ENCODE data around the gene GPR141.

The GPR141 gene, protein sequence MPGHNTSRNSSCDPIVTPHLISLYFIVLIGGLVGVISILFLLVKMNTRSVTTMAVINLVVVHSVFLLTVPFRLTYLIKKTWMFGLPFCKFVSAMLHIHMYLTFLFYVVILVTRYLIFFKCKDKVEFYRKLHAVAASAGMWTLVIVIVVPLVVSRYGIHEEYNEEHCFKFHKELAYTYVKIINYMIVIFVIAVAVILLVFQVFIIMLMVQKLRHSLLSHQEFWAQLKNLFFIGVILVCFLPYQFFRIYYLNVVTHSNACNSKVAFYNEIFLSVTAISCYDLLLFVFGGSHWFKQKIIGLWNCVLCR

DNA sequence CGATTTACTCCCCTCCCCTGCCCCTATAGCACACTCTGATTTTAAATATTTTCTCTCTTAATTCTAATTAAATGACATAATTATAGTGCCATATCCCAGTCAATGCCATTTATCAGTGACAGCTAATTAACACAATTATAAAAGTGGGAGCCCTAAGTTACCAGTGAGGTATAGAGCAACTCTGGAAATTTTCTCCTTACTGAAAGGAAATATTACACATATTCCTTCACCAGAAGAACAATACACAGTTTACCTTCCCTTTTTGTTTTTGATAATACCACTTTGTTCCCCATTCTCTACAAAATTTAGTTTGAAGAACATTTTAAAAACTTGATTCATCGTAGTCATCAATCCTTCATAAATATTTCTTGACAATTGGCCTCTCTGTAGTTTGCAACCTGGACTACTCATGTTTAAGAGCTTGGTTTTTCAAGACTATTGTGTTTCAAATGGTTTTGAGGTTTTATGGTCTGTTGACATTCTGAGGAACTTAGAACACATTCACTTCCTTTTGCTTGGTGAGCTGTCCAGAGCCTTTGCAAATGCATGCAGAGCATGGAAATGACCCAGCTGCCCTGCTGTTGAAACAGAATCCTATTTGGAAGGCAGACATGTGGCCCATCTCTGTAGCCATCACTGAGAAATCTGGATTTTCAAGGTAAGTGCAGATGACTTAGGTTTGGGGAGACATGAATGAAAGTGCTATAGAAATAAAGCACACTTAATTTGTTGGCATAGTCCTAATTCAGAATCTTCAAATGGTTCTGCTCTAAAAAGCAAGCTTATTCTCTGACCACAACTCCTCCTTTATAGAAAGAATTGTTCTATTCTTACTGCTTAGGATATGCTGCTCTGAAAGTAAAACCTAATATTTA is at the start of gene GPR141:
GPR141 (plus strand) TSS at position 521 of the 875 bp plus-strand sequence. CDS start 56,628 bp downstream, outside the sequence.
- peak; percentile 58 for DNase-seq

DNA sequence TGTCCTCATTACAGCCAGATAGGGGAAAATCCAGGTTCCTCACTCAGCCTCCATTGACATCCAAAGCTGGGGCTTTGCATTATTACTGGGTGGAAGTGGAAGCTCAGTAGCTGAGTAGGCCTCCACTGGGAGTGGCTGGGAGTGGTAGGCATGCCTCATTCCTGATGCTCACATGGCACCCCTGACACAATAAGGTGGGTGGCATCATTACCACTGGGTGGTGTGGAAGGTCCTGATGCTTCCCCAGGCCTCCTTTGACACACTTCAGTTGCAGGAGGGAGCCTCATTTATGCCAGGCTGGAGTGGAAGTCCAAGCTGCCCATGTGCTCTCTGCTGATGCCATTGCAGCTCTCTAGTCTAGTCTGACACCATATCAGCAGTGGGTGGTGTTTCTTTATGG is 48.2 kb upstream of the GPR141 start:
- DNase-seq = no peak

DNA sequence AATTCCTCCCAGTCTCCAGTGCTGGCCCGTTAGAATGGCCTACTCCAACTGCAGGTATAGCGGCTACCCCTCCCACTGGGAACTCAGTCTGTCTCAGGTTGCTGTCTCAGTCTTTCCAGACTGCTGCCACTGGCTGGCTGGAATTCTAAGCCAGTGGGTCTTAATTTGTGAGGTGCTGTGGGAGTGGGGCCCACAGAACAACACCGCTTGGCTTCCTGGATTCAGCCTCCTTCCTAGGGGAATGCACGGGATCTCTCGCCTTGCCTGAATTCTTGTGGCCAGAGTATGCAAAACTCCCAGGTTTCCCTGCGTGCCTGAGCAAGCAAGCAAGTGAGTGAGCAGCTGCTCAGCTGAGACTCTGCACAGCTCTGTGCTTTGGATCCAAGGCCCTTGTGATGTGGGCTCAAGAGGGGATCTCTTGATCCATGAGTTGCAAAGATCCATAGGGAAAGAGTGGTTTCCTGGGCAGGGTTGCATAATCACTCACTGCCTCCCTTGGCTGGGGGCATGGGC is 41.5 kb upstream of the GPR141 start:
- no peak for DNase-seq

DNA sequence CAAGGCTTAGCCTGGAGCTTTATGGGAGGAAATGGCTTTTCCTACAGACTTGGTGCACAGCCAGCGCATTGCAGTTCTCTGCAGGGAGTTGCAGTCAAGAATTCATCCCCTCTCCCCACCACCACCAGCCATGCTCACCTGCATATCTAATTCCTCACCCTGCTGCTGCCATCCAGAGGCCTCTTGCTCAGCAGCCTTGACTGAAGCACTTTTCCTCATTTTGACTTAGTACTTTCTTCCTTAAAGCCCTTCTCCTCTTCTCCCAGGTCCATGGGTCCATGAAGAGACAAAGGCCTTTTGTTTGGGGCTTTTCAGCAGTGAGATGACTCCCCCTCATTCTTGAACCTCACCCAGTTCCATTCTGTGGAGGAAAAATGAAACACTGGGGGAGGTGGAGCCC is 39.7 kb upstream of the GPR141 start:
- DNase-seq = peak; percentile 29

DNA sequence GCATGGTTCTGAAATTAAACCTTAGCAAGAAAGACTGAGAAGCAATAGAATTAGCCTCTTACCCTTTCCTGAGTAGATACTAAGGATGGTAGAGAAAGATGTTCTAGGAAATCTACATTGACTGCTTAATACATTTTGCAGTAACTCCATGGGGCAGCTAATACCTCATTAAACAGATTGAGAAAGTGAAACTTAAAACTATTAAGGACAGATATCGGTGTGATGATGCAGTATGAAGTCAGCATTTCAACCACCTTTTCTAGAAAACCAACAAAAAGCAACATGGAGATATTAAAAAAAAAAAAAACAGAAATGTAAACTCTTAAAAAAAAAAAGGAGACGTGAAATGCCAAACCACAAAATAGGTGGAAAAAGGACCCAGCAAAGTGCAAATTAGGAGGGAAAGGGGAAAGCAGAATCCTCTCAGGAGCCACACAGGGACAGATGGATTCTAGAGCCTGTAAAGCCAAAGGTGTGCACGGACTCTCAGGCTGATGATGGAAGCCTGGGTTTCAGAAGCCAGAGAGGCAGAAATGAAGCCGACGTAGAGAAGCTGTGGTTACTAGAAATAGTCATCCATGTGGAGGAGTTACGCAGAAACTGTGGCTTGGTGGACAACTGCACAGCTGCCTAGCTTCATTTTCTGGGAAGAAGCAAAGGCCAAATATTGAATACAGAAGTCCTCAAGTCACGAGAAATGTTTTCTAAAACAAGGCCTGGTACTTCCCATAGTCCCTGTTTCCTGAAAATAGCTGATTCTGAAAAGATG is 38.1 kb upstream of the GPR141 start:
- DNase-seq = peak; percentile 49

DNA sequence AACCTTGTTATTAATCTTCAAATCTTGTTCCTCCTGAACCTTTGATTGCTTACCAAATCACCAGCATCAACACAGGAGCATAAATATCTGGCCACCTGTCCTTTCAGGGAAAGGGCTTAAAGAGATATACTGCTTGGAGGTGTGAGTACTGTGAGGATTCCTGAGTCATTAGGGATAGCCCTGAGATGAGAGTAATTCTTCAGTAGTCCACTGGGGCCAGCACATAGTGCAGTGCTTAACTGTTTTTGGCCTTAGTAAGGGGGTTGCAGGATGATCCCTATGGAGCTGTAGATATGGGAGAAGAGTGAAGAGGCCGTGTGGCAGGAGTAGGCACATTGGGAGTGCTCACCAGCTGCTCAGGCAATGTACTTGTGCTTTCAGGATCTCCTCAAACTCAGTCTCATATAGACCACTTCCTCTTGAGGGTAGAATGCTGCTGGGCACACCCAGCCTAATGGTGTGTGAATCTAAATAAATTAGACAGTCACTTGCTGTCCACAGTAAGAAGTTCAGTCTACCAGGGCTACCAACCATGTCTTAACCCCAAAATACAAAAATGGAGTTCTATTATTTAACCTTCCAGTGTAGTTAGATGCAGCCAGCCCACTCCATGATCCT is 26.5 kb upstream of the GPR141 start:
- no peak for DNase-seq

DNA sequence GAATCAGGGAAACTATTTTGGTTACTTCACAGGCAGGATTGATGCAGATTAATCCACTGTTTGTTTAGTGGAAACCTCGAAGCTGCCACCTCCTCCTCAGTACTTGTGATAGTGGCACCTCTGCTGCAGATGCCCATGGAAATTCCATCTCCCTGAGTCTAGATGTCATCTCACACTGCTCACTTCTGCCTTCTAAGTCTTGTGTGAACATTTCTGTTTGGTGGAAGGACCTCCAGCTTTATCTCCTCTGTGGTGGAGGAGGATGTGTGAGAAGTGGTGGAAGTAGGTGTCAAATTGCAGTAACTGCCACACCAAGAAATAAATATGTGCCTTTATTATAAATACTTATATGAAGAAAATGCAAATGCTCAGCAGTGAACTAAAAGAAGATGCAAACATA is 25.8 kb upstream of the GPR141 start:
- DNase-seq = no peak

DNA sequence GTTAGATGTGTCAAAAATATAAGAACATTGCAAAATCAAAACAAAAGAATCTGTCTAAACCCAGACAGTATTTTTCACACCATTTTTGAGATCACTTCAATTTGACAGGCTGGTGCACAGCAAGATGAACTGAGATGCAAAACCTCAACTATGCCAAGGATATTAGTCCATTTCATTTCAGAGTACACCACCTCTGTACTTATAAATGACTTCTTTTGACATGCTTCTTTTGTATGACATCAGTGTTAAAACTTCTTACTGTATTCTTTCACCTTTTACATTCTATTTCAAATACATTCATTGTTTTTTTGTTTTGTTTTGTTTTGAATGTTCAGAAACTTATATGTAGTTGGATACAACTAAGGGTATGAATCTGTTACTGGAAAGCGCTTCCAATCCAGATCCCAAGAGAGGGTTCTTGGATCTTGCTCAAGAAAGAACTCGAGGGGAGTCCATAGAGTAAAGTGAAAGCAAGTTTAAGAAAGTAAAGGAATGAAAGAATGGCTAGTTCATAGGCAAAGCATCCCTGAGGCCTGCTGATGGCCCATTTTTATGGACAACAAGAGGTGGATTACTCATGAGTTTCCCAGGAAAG is 23.5 kb upstream of the GPR141 start:
- DNase-seq = no peak

DNA sequence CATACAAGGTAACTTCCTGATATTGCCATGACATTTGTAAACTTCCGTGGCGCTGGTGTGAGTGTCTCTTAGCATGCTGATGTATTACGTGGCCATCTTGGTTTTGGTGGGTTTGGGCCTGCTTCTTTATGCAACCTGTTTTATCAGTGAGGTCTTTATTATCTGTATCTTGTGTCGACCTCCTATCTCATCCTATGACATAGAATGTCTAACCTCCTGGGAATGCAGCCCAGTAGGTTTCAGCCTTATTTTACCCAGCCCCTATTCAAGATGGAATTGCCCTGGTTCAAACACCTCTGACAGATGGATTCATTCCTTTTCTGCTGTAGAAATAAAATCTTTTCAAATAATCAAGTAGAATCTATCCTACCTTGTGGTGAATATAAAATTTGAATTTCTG is 23.0 kb upstream of the GPR141 start:
- no peak for DNase-seq

DNA sequence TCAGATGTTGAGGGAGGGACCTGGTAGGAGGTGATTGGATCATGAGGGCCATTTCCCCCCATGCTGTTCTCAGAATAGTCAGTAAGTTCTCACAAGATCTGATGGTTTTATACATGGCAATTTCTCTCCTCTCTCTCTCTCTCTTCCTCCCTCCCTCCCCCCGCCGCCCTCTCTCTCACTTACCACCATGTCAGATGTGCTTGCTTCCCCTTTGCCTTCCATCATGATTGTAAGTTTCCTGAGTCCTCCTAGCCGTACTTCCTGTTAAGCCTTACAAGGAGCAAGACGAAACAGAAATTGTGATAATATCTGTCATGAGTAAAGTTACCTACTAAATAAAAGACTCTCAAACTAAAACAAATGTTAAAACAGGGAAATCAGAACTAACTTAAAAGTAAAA is 19.9 kb upstream of the GPR141 start:
- DNase-seq = peak; percentile 57

DNA sequence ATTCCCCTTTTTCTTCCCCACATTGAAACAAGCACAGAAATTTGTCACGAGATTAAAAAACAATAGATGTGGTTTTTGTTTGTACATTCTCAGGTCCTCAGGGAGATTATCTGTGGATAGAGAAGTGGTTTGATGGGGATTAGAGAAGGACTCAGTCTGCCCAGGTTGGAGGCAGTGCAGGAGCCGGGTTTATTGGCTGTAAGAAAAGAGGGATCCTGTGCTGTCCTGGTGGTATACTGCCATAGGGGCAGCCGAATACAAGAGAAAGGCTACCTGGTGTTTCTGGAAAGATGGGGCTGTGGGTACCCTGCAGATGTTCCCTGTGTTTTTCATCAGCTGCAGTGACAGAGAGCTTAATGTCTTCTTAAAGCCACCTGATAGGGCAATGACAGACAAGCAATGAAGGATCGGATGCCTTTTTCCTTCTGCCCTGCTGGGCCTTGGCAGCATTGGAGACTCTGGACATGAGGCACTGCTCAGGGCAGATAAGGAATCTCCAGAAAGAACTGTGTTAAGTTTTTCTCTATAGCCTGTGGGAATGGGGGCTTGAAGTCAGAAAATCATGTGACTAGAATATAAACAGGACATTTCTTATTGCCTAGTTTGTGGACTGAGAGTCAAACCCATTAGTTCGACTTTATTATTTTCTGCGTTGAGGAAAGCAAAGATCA is 18.1 kb upstream of the GPR141 start:
- no peak for DNase-seq

DNA sequence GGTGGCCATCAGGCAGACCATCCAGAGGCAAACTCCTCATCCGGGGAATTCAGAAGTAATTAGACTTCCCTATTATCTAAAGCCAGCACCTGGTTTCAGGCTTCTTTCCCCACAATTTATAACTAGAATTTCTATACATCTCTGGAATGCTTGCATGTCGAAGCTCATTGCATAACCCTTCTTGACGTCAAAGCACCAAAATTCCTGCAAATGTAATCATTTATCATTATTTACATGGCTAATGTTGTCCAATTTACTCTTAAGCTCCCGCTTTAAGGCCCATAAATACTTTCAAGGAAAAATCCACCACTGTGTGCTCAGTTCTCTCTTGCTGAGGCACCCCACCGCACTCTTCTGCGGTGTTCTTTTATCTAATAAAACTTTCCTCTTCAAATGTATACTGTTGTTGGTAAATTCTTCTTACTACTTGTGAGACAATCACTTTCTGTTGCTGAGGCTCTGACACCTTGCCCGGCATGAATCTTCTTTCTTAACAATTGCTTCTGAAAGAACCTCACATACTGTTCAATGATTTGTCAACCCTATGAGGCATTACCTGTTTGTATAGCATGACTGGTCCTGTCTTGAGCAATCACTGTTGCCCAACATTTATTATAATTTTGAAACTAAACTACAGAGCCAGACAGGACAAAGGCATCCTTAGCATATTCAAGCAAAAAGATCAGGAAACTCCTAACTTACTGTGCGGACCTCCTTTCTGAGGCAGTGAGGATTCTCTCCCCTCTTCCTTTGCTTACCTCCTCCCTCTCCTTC is 17.4 kb upstream of the GPR141 start:
- DNase-seq = no peak

DNA sequence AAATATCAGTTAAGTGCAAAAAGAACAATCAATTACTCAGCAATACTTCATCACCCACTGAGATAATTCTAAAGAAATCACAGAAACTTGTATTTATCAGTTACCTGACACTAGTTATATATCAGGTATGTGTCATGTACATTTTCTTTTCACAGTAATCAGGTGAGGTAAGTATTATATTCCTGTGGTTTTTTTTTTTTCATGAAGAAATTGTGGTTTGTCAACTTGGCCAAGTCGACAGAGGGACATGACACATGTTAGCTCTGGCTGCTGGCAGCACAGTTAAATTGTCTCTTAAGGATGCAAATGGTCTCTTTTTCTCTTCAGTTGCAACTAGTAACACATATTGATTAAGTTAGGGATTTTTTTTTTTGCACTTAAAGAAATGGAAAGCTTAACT is 13.7 kb upstream of the GPR141 start:
- no peak for DNase-seq

DNA sequence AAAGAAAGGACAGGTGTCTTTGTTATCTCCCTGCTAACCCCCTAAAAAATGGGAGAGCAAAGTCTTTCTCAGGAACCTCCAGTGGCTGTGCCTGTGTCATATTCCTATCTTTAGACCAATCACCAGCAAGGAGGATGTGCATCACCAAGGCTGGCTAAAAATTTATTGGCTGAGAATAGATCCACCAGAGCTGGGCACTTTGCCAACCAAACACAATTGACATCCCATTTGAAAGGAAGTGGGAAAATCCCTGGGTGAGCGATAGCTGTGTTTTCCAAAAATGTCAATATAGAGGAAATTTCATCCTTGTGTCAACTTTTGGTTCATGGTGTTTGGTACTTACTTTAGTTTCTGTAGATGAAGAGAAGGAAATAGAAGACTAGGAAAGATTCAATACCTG is 13.1 kb upstream of the GPR141 start:
- no peak for DNase-seq

DNA sequence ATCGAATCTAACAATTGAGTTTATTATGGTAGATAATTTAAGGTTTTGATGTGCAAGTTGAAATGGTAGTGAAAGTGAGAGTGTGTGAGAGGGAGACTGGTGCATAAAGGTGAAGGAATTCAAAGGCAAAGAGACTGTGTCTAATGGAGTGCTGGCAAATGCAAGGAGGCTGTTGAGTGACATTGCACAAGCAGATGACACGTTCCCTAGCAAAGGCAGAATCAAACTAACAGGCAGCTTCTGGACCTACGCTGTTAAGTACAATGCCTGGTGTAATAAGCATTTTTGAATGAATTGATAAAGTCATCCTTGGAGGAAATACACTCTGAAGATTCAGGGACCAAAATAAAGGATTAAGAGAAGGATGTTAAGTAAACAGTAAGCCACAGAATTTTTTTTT is 11.7 kb upstream of the GPR141 start:
- DNase-seq = no peak

DNA sequence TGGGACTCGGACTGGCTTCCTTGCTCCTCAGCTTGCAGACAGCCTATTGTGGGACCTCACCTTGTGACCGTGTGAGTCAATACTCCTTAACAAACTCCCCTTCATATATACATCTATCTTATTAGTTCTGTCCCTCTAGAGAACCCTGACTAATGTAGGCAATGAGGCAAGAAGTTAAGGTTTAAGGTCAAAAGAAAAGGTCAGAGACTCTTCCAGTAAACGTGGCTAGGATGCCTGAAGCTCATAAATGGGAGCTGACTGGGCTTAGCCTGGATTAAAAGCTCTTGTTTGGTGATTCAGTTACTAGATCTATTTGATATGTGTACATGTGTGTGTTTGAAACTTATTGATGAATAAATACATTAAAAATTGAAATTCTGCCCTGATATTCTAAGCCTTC is 10.6 kb upstream of the GPR141 start:
- no peak for DNase-seq

DNA sequence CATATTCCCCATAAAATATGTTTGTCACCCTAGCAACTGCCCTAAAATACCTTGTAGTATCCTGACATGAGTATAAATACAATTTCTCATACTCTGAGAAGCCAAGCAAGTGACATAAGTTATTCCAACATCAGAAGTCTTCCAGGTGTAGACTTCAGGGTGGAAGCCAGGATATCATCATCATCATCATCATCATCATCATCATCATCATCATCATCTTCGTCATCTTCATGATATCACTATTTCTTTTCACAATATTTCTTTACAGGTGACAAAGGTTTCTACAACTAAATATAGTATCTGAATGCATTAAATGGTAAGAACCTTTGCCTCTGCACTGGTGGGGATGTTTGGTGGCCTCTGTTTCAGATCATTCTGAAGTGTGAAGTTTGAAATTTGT is 10.0 kb upstream of the GPR141 start:
- DNase-seq = no peak

DNA sequence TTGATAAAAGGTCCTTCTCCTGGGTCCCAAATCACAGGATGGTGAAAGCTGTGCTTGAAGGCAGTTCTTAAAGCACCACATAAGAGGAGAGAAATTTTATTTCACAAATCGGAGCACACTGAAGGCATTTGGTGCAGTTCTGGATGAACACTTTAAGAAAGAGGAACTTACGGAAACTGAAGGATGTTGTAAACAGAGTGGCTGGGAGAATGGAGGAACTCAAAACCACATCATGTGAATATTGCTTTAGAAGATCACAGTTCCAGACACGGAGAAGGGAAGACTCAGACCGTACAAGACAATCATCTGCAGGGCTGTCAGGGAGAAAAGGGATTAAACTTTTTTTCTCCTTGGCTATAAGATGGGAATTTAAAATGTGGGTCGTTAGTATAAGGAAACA is 9.0 kb upstream of the GPR141 start:
- DNase-seq = peak; percentile 42

DNA sequence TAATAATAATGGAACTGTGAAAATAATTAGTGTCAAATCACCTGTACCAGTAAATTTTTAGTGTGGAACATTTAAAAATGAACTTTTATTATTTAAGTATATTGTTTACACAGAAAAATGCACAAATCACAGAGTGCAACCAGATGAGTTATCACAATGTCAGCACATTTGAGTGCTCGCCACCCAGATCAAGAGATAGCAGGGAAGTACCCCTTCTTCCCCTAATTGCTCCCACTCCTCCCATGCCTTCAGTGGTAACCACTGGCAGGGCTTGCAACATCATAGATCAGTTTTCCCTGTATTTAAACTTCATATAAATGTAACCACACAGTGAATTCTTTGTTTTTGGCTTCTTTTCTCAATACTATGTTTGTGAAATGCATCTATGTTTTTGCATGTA is 7.8 kb upstream of the GPR141 start:
- no peak for DNase-seq

DNA sequence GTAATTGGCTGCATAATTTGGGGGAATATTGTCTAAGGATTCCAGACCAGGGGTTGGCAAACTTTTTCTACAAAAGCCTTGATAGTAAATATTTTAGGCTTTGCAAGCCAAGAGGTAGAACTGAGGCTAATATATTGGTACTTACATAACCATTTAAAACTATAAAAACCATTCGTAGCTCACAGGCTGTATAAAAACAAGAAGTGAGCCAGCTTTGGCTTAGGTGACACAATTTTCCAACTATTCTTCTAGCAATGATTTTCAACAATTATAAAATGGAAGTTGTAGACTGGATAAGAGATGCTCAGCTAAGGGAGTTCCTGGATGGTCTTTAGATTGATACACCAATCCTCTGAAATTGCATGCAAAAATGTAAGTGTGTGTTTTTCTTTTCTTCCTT is 1.4 kb downstream of the GPR141 start:
- no peak for DNase-seq

All from hematopoietic multipotent progenitor cell treated with erythropoietin and hydrocortisone succinate and interleukin-3 and kit ligand, for 6 days (in vitro differentiated cells).